ENCODE data around the gene CDO1.

GRCh38 chr5:115806986-115807653, 9.3 kb downstream of the CDO1 start:
- TF ChIP-seq CTCF (IDR thresholded peaks at IDR 0.05) (no peak), POLR2A (IDR thresholded peaks at IDR 0.05) (no peak)

All from testis (tissue), 2 donors.